ENCODE data around the gene FRMPD4.

- TF ChIP-seq CTCF (IDR thresholded peaks at IDR 0.05) (no peak), POLR2A (IDR thresholded peaks at IDR 0.05) (no peak)
Measured at GRCh38 chrX:12423346-12423745, 285.1 kb downstream of the FRMPD4 start.

Data from lower leg skin (tissue), 3 donors.